ENCODE data around the gene LCP2. TPM values are rescaled to one million over a fixed set of nuclear protein-coding genes. Genes with fewer than 3 reads are reported as not detected.

The LCP2 gene
- total and polyA plus RNA-seq, 2 of the 4 experiments (the other 2 are of a cell fraction), result not detected

GRCh38 chr5:170337045-170337733, 39.6 kb upstream of the LCP2 start:
- Histone ChIP-seq H3K9ac (ENCODE audit: low read depth, low read length) (no peak overlapping the region), H3K4ac (ENCODE audit: low read depth, low read length) (no peak overlapping the region), H2AFZ (replicated peaks; ENCODE audit: low read length, poor library complexity) (no peak overlapping the region), H3K23ac (ENCODE audit: low read depth, low read length) (no peak overlapping the region), H3K14ac (replicated peaks; ENCODE audit: low read depth, low read length) (no peak overlapping the region), H2BK15ac (ENCODE audit: low read depth, low read length) (no peak overlapping the region), H4K8ac (ENCODE audit: low read depth in 2 of 2, low read length in 2 of 2) (no peak overlapping the region), H3K56ac (ENCODE audit: extremely low read depth, insufficient read depth, low read length) (no peak overlapping the region), H2BK5ac (ENCODE audit: low read depth, low read length, poor library complexity, severe bottlenecking) (no peak overlapping the region), H3K9me1 (ENCODE audit: insufficient read depth, low read length) (no peaks in the 10 kb centered on the region), H4K5ac (ENCODE audit: low read depth, low read length) (no peak overlapping the region), H3K27ac (ENCODE audit: insufficient read depth, low read length) (no peak overlapping the region), H3K4me1 (ENCODE audit: control insufficient read depth, insufficient read depth, low read length) (no peaks in the 10 kb centered on the region), H3K18ac (ENCODE audit: low read depth, low read length) (no peak overlapping the region), H3K36me3 (ENCODE audit: control insufficient read depth, insufficient read depth, low read length) (no peaks in the 10 kb centered on the region), H4K91ac (ENCODE audit: insufficient read depth, low read depth, low read length) (no peak overlapping the region), H3K79me1 (ENCODE audit: low read depth in 1 of 2, low read length in 2 of 2) (no peaks in the 10 kb centered on the region), H2BK120ac (ENCODE audit: low read depth, low read length) (no peak overlapping the region), H3K9me3 (ENCODE audit: control insufficient read depth, insufficient read depth, low read length) (no peaks in the 10 kb centered on the region), H2BK20ac (ENCODE audit: low read depth, low read length) (no peak overlapping the region), H2AK5ac (ENCODE audit: low read depth, low read length) (no peak overlapping the region), H4K20me1 (ENCODE audit: insufficient read depth, low read length) (no peaks in the 10 kb centered on the region), H3K27me3 (ENCODE audit: control insufficient read depth, insufficient read depth, low read length) (no peaks in the 10 kb centered on the region), H3K4me3 (ENCODE audit: insufficient read depth, low read depth, low read length) (no peak overlapping the region), H2AK9ac (replicated peaks; ENCODE audit: low read depth, low read length, poor library complexity) (no peak overlapping the region), H3K4me2 (ENCODE audit: low read depth, low read length) (no peak overlapping the region)
- no CpG with 5 or more reads among the region's 9 CpGs for WGBS, 2 experiments (ENCODE audit: extremely low coverage in 2 of 2, insufficient read length in 1 of 2)
- ATAC-seq (ENCODE audit: low read depth), result no peak
- TF ChIP-seq RAD21 (IDR thresholded peaks at IDR 0.05; ENCODE audit: low read length) (no peak), BHLHE40 (IDR thresholded peaks at IDR 0.05; ENCODE audit: low read depth, low read length) (no peak), MAFK (IDR thresholded peaks at IDR 0.05; ENCODE audit: low read depth, low read length) (no peak), MAZ (IDR thresholded peaks at IDR 0.05; ENCODE audit: borderline replicate concordance, low read depth, low read length) (no peak), CEBPB (IDR thresholded peaks at IDR 0.05; ENCODE audit: low read depth, low read length) (no peak), RFX5 (IDR thresholded peaks at IDR 0.05; ENCODE audit: low read depth, low read length) (no peak), CHD1 (IDR thresholded peaks at IDR 0.05; ENCODE audit: low read depth, low read length) (no peak), FOS (IDR thresholded peaks at IDR 0.05; ENCODE audit: low read depth, low read length) (no peak), MXI1 (IDR thresholded peaks at IDR 0.05; ENCODE audit: borderline replicate concordance, low read depth, low read length) (no peak), USF2 (IDR thresholded peaks at IDR 0.05; ENCODE audit: low read depth, low read length) (no peak)
- intact Hi-C loops (cut with micrococcal nuclease) (no loop called here), dilution Hi-C loops (cut with HindIII; ENCODE audit: low sequenced_read_pairs, unreplicated experiment) (no loop called here), in situ Hi-C loops (cut with MboI; ENCODE audit: low sequenced_read_pairs) (no loop called here)
- DNase-seq, result no peak
- ChIA-PET CTCF (no interaction called here), POLR2A (ENCODE audit: unreplicated experiment) (no interaction called here)
- BruUV-seq (replicated peaks), result no TSS peak
